Activated CD8-positive, alpha-beta memory T cell treated with anti-CD3 and anti-CD28 coated beads, Interleukin-2, amount 10 ng/mL, durations not matched to agents 7 days and 5 days (primary cell): ENCODE results near the gene FASTKD2. TPM values are rescaled to one million over a fixed set of nuclear protein-coding genes. Genes with fewer than 3 reads are reported as not detected.

Experiments used
- ATAC-seq: fragments of 150-1000 bp; cut with Tn5 transposase; one replicate; pipeline ENCODE4 v1.10.0; 2021; ENCODE audit warnings: moderate library complexity
- CTCF ChIA-PET: fragments of 350-600 bp; sonication (Branson Sonifier 250); formaldehyde crosslinking; loops from one replicate; lab custom pipeline; 2021; ENCODE audit warnings: antibody characterized with exemption; lab: Charles Lee
- DNase-seq: peaks from one replicate; pipeline ENCODE4 v3.0.0-alpha.2; 2020
- H3K27ac Mint-ChIP-seq: one replicate; pipeline ENCODE4 v1.8.0; 2021; ENCODE audit warnings: mild to moderate bottlenecking, mixed read lengths
- H3K27me3 Mint-ChIP-seq: one replicate; pipeline ENCODE4 v1.8.0; 2021; ENCODE audit warnings: mixed read lengths
- H3K36me3 Mint-ChIP-seq: one replicate; pipeline ENCODE4 v1.8.0; 2021; ENCODE audit warnings: mild to moderate bottlenecking, mixed read lengths
- H3K4me1 Mint-ChIP-seq: one replicate; pipeline ENCODE4 v1.8.0; 2021; ENCODE audit warnings: mixed read lengths
- H3K4me3 Mint-ChIP-seq: one replicate; pipeline ENCODE4 v1.8.0; 2021; ENCODE audit warnings: mild to moderate bottlenecking, moderate library complexity, mixed read lengths
- H3K9me3 Mint-ChIP-seq: one replicate; pipeline ENCODE4 v1.8.0; 2022; ENCODE audit warnings: low read depth, mixed read lengths
- total RNA-seq, 2 experiments: library from RNA; stranded (reverse); gene quantifications; one replicate each; pipeline ENCODE4 v1.2.3, GENCODE V29; 2021

The FASTKD2 gene
- 10 to 100 TPM; 18.8 to 23.9 TPM for total RNA-seq

DNA sequence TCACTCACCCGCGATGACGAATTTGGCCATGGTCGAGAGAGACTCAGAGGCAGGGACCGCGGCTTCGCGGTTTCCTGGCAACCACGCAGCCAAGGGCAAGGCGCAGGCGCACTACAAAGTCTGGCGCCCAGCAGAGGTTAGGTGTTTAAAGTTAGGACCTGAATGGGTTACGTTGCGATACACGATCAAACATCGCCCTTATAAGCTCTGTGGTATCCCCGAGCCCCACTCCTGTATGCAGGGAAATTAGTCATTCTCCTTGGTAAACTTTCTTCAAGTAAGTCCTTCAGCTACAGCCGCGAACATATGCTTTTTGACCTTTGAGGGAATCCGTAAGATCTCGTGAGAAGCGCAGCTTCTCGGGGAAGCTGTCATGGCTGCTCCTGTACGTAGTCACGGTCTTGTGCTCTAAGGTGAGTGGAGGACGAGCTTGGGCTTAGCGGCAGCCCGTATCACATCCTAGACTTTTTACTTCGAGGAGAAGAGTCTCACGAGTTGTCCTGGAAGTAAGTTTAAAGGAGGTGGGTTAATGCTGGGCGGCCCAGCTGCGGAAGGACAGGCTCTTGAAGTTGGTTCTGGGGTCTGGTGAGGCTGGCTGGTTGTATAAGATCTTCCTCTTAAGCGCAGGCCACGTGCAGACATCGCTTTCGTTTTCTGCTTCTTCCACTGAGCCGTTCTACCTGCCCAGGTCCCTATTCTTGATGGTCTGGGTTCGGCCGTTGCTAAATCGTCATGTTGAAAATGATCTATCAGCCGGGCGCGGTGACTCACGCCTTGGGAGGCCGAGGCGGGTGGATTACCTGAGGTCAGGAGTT, at the start of gene FASTKD2, which contains the start of gene MDH1B:
Gene FASTKD2, plus strand, starts transcription at position 365 of the 815 bp plus-strand sequence. CDS start 1,088 bp downstream, outside the sequence.
Gene MDH1B, minus strand, starts transcription at position 87 of the 815 bp plus-strand sequence. Its CDS starts 57 bp downstream, at position 30.
- H3K27ac Mint-ChIP-seq, result peak within 1 kb of the TSS; percentile 96
- ATAC-seq (peak; percentile 91), DNase-seq (peak; percentile 91)
- peaks cover 9% of the 10 kb centered on the region for H3K36me3 Mint-ChIP-seq
- peaks cover 2% of the 10 kb centered on the region for H3K27me3 Mint-ChIP-seq
- peak within 1 kb of the TSS; percentile 91 for H3K4me3 Mint-ChIP-seq
- H3K4me1 Mint-ChIP-seq, result peaks cover 34% of the 10 kb centered on the region
- no peaks in the 10 kb centered on the region for H3K9me3 Mint-ChIP-seq
- CTCF ChIA-PET, result interaction anchor here (0.9 to 1.6 kb wide), 5 partner anchors 10 to 35 kb away, joined by 3 to 10 read pairs (median 4); no protein-coding TSS in a partner anchor

DNA sequence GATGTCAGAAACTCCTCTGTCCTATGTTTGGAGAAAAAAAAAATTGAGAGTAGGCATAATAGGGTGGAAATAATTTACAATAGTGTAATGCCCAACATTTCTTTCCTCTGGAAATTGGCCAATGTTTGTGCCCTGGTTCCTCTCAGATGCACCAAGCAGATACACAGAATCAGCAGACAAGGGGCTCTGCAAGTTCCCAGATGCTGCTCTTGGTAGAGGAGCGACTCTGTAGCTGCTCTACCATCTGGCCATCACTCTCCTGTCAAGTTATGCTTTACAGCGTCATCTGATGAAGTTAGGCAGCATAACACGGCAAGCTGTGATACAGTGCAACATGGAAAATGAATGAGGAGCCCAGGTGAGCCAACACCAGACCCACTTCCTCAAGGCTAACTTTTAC, 48.8 kb upstream of the FASTKD2 start:
- DNase-seq (no peak), ATAC-seq (no peak)
- H3K4me1 Mint-ChIP-seq, result peaks cover 2% of the 10 kb centered on the region
- CTCF ChIA-PET, result no interaction called here
- H3K9me3 Mint-ChIP-seq, result no peaks in the 10 kb centered on the region
- no peaks in the 10 kb centered on the region for H3K36me3 Mint-ChIP-seq
- H3K27ac Mint-ChIP-seq, result no peak overlapping the region
- H3K27me3 Mint-ChIP-seq, result peaks cover 19% of the 10 kb centered on the region
- no peak overlapping the region for H3K4me3 Mint-ChIP-seq

DNA sequence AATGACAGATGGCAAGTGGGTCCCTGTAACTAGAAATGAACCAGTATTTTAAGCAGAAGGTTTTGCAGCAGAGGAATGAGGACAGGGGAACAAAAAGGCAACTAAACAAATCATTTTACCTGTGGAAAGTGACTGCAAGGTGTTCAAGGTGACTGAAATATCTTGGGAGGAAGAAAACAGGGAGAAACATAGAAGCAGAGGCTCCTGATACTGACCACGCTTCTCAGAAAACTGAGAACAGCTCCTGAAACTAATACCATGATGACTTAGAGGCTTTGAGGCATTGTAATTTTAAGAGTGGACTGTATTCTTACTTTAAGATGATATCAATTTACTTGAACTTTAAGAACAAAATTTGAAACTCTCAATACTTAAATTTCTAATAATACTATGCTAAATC, 47.1 kb upstream of the FASTKD2 start, which contains the start of gene DYTN:
Gene DYTN, minus strand, starts transcription at position 101 of the 400 bp plus-strand sequence. CDS start 117 bp downstream, outside the sequence.
- Mint-ChIP-seq H3K9me3 (peaks cover 2% of the 10 kb centered on the region), H3K4me1 (peaks cover 2% of the 10 kb centered on the region)

GRCh38 chr2:206721256-206721920, 44.0 kb upstream of the FASTKD2 start:
- DNase-seq (no peak), ATAC-seq (no peak)
- CTCF ChIA-PET, result no interaction called here
- no peaks in the 10 kb centered on the region for H3K36me3 Mint-ChIP-seq
- H3K9me3 Mint-ChIP-seq, result peaks cover 2% of the 10 kb centered on the region
- H3K4me3 Mint-ChIP-seq, result no peak overlapping the region
- H3K4me1 Mint-ChIP-seq, result no peaks in the 10 kb centered on the region
- peaks cover 32% of the 10 kb centered on the region for H3K27me3 Mint-ChIP-seq
- no peak overlapping the region for H3K27ac Mint-ChIP-seq

More for the DNA sequence above, 47.1 kb upstream of the FASTKD2 start, which contains the start of gene DYTN:
- no peak within 1 kb of the TSS for H3K4me3 Mint-ChIP-seq
- no peaks in the 10 kb centered on the region for H3K36me3 Mint-ChIP-seq
- no peak within 1 kb of the TSS for H3K27ac Mint-ChIP-seq
- DNase-seq (no peak), ATAC-seq (no peak)
- H3K27me3 Mint-ChIP-seq, result peaks cover 24% of the 10 kb centered on the region
- CTCF ChIA-PET, result no interaction called here

GRCh38 chr2:206723288-206723687, 42.1 kb upstream of the FASTKD2 start:
- CTCF ChIA-PET, result no interaction called here
- peaks cover 35% of the 10 kb centered on the region for H3K27me3 Mint-ChIP-seq
- H3K4me1 Mint-ChIP-seq, result no peaks in the 10 kb centered on the region

DNA sequence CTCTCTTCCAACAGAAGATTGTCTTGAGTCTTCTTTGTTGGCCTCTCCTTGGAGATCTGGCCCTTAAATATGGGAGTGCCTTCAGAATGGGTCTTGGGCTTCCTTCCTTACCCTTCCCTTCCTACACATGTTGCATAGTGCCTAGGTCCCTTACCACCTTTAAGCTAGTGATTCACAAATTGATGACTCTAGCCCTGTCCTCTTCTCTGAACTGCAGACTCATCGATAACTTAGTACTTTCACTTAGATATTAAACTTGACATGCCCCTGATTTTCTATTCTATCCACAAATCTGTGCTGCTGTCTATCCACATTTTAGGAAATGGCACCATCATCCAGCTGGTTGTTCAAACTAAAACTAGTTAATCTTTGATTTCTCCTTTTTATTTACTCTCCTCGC, 38.1 kb upstream of the FASTKD2 start:
- H3K4me3 Mint-ChIP-seq, result no peak overlapping the region
- CTCF ChIA-PET, result no interaction called here
- H3K4me1 Mint-ChIP-seq, result no peaks in the 10 kb centered on the region
- ATAC-seq (no peak), DNase-seq (no peak)
- no peak overlapping the region for H3K27ac Mint-ChIP-seq
- H3K36me3 Mint-ChIP-seq, result no peaks in the 10 kb centered on the region
- H3K9me3 Mint-ChIP-seq, result no peaks in the 10 kb centered on the region
- H3K27me3 Mint-ChIP-seq, result peaks cover 35% of the 10 kb centered on the region

More at GRCh38 chr2:206723288-206723687, 42.1 kb upstream of the FASTKD2 start:
- ATAC-seq, result no peak
- no peak for DNase-seq
- H3K36me3 Mint-ChIP-seq, result no peaks in the 10 kb centered on the region
- H3K9me3 Mint-ChIP-seq, result peaks cover 2% of the 10 kb centered on the region
- H3K4me3 Mint-ChIP-seq, result no peak overlapping the region
- no peak overlapping the region for H3K27ac Mint-ChIP-seq

DNA sequence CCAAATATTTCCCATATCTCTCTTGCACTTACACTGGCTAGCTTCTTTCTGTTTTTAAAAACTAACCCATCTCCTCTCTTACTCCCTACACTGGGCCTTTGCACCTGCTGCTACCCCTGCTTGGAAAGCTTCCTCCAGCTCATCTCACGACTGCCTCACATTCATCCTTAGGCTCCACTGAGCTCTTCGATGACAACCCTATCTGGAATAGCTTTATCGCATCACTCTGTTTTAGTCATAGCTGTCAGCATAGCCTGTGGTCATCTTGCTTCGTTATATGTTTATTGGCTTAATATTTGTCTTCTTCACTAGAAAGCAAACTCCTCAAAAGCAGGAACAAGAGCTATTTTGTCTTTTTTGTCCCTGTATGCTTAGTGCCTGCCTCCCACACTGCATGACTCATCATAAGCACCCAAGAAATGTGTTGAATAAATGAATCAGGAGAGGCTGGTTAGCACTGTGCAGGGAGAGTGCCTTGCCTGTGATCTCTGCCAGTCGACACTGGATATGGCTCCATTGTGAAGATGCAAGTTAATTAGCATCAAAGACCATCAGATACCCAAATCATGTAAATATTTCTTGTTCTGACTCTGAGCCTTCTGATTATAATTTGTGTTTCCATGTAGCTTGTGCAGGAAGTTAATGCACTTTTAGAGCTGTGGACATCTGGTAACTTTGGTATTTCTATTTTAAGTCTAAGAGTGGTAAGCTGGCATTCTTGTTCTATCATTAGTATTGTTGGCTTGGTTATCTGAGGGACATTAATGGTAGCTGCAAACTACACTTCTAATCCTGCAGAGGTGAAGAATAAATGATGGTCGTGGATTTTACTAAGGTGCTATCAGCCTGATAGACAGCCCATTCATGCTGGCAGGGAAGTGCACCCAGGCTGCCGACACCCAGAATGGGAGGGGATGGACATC, 36.9 kb upstream of the FASTKD2 start:
- DNase-seq (no peak), ATAC-seq (no peak)
- no peak overlapping the region for H3K27ac Mint-ChIP-seq
- no peak overlapping the region for H3K4me3 Mint-ChIP-seq
- H3K27me3 Mint-ChIP-seq, result peaks cover 37% of the 10 kb centered on the region
- CTCF ChIA-PET, result no interaction called here
- no peaks in the 10 kb centered on the region for H3K4me1 Mint-ChIP-seq
- no peaks in the 10 kb centered on the region for H3K36me3 Mint-ChIP-seq
- no peaks in the 10 kb centered on the region for H3K9me3 Mint-ChIP-seq

- ATAC-seq (no peak), DNase-seq (no peak)
- Mint-ChIP-seq H3K36me3 (no peaks in the 10 kb centered on the region), H3K4me1 (peaks cover 2% of the 10 kb centered on the region), H3K27ac (no peak overlapping the region), H3K27me3 (peaks cover 24% of the 10 kb centered on the region), H3K9me3 (no peaks in the 10 kb centered on the region), H3K4me3 (no peak overlapping the region)
- CTCF ChIA-PET, result no interaction called here
These were observed 32.1 kb upstream of the FASTKD2 start for GRCh38 chr2:206733341-206733740.

GRCh38 chr2:206736935-206737334, 28.5 kb upstream of the FASTKD2 start:
- DNase-seq, result no peak
- peaks cover 2% of the 10 kb centered on the region for H3K4me1 Mint-ChIP-seq
- H3K36me3 Mint-ChIP-seq, result no peaks in the 10 kb centered on the region
- ATAC-seq, result no peak
- no peak overlapping the region for H3K27ac Mint-ChIP-seq
- CTCF ChIA-PET, result interaction anchor here (0.6 kb wide), 1 partner anchor 152 kb away, joined by 3 read pairs; no protein-coding TSS in a partner anchor
- no peak overlapping the region for H3K4me3 Mint-ChIP-seq
- H3K27me3 Mint-ChIP-seq, result peaks cover 15% of the 10 kb centered on the region
- no peaks in the 10 kb centered on the region for H3K9me3 Mint-ChIP-seq

DNA sequence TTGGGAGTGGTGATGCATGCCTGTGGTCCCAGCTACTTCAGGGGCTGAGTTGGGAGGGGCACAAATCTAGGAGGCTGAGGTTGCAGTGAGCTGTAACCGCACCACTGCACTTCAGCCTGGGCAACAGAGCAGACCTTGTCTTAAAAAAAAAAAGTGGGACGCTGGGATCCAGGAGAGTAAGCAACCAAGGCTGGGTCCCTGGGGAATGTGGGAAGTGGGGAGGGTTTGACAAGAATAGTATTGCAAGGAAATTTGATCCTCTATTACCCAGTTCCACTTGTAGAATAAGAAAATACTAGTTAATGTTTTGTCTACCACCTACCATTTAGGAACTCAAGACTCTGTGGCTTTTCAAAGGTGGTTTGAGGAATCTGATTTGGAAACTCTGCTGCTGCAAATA, 26.1 kb upstream of the FASTKD2 start:
- ATAC-seq (no peak), DNase-seq (no peak)
- Mint-ChIP-seq H3K9me3 (no peaks in the 10 kb centered on the region), H3K27ac (no peak overlapping the region), H3K36me3 (no peaks in the 10 kb centered on the region), H3K27me3 (peaks cover 17% of the 10 kb centered on the region), H3K4me1 (peaks cover 2% of the 10 kb centered on the region), H3K4me3 (no peak overlapping the region)
- CTCF ChIA-PET, result no interaction called here

DNA sequence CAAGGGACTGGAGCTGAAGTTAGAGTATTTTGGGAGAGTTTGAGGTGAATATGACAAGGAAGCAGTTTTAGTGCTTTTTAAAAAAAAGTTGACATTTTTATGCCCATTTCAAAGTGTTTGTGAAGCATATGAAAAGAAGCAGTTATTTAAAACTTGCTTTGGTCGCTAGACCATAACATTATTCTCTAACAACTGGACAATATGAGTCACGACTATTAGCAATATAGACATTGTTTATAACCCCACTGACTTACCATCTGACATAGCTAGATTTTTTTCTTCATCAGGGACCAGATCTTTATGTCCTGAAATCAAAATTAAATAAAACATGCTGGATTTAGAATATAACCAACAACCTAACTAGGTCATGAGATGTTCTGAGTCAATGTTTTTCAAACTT, 24.6 kb upstream of the FASTKD2 start:
- Mint-ChIP-seq H3K27ac (no peak overlapping the region), H3K36me3 (no peaks in the 10 kb centered on the region), H3K4me1 (peaks cover 2% of the 10 kb centered on the region), H3K4me3 (no peak overlapping the region), H3K27me3 (peaks cover 17% of the 10 kb centered on the region), H3K9me3 (no peaks in the 10 kb centered on the region)
- DNase-seq, result no peak
- ATAC-seq, result no peak
- CTCF ChIA-PET, result no interaction called here

- no peak overlapping the region for H3K27ac Mint-ChIP-seq
- H3K9me3 Mint-ChIP-seq, result no peaks in the 10 kb centered on the region
- CTCF ChIA-PET, result no interaction called here
- no peaks in the 10 kb centered on the region for H3K36me3 Mint-ChIP-seq
- DNase-seq (no peak), ATAC-seq (no peak)
- no peak overlapping the region for H3K4me3 Mint-ChIP-seq
- H3K27me3 Mint-ChIP-seq, result peaks cover 31% of the 10 kb centered on the region
- H3K4me1 Mint-ChIP-seq, result no peaks in the 10 kb centered on the region
These were observed 8.6 kb upstream of the FASTKD2 start for GRCh38 chr2:206756816-206757215.
